Activated T-helper 1 cell treated with anti-CD3 and anti-CD28 coated beads, Interleukin-2, amount 50 U/mL, for 16 hours (primary cell): ENCODE data around the gene SRRM4.
"Not testable (repeated sequence)": the region's sequence is repeated elsewhere in the genome, so short reads cannot be mapped to it uniquely, and the experiment has no call there.

Source experiments
- DNase-seq, 2 donors: peaks; one replicate each; pipeline ENCODE4 v3.0.0-alpha.2; 2020; ENCODE audit warnings: low read depth in 1 of 2, low spot score in 1 of 2

The SRRM4 gene

DNA sequence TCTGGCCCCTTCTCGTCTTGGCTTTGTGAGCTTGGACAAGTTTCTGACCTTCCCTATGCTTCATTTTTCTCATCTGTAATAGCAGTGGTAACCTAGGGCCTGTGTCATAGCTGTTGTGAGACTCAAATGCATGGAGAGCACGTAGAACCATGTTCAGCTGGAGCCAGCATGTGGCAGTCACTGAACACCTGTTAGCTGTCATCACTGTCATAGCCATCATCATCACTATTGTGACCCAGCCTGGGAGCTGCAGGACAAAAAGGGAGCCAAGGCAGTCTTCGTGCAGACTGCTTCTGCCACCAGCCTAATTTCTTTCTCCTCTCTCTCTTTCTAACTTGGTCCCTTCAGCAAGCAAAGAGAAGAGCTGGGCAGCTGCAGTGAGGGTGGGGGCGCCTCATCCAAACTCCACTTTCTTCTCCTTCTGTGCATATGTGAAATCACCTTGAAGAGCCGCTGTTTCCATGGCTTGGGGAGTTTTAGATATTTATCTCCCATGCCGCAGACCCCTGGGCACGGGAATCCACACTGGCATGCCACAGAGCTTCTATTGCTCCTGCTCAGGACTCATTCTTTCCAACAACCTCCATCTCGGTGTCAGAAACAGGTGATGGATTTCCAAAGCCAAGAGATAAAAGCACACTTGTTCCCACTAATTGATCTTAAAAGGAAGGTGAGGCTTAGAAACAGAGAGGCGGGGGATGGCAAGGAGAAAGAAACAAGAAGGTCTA, 87.0 kb downstream of the SRRM4 start:
- no peak for DNase-seq

DNA sequence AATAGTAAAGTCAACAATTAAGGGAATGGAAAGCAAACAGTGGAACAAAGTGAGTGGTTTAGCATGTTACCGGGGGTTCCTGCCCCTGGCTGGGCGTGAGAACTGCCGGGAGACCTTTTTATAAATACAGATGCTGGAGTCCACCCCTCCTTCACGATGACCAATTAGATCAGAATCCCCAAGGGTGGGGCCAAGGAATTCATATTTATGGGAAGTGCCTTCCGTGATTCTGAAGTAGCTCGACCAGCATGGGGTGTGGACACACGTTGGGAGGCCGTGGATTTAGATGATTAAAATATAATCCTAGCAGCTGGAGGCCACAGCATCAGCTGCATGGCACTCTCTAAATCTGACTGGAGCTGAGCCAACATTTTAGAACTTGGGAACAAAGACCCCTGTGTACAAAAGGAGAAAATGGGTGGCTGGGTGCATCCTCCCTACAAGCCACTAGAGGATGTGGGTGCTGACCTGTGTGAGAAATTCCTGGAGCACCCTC, 87.9 kb downstream of the SRRM4 start:
- no peak for DNase-seq

DNA sequence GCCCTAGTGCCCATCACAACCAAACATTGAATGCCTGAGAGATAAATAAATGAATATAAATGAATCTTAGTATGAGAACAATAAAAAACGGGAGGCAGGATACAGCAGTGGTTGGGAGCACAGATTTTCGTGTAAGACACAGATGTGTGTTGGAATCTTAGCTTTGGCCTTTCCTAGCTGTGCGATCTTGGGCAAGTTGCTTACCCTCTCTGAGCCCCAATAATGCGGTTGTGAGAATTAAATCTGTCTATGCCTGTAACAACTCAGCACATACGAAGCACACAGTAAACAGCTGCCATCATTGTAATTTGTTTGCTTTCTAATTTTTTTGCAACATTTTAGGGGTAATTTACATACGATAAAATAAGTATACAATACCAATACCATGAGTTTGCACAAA, 89.8 kb downstream of the SRRM4 start:
- no peak for DNase-seq

DNA sequence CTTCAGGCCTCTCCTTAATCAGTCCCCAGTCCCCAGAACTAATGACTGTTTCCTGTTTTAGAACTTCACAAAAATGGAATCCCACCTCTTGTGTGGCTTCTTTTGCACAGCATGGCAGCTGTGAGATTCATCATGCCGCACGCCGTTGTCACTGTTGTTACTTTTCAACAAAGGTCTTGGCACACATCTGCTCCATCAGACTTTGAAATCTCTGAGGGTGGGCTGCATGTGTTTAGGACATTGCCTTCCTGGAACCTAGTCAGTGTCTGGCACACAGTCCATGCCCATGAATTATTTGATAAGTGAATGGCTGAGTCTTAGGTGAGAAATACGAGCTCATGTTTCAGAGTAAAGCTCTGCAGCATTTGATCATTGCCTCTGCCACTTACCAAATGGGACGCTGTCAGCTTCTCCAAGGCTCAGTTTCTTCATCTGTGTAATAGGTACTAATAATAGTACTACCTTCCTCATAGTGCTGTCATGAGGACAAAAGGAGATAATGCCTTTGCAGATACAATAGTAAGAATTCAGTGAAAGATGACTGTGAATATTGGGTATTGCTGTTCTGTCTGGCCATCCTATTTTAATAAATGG, 90.4 kb downstream of the SRRM4 start:
- DNase-seq, result no peak

DNA sequence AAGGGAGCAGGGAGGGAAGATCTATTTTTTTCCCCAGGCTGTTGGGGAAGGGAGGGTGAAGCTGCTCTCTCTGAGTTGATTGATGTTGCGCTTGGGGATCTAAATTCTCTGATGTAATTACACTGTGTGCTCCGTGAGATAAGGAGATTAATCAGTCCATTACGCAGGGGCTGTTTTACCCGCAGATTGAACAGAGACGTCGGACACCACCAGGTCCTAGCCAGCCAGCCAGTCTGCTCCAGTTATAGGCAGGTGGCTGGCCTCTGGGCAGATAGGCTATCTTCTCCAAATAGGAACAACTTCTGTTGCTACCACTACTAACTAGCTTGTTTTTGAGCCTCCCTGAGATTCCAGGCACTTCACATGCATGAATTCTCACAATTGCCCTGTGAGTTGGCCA, 91.1 kb downstream of the SRRM4 start:
- DNase-seq, result no peak

DNA sequence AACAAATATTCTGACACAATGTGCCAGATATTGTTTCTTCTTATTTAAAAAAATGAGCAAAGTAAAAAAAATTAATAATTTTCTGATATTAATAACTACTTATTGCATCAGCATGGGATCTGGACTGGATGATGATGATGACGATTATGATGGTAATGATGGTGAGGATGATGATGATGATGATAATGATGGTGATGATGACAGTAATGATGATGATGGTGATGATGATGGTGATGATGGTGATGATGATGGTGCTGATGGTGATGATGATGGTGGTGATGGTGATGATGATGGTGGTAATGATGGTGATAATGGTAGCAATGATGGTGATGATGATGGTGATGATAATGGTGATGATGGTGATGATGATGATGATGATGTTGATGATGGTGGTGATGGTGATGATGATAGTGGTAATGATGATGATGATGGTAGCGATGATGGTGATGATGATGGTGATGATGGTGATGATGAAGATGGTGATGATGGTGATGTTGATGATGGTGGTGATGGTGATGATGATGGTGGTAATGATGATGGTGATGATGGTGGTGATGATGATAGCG, 94.0 kb downstream of the SRRM4 start:
- DNase-seq, result no peak

DNA sequence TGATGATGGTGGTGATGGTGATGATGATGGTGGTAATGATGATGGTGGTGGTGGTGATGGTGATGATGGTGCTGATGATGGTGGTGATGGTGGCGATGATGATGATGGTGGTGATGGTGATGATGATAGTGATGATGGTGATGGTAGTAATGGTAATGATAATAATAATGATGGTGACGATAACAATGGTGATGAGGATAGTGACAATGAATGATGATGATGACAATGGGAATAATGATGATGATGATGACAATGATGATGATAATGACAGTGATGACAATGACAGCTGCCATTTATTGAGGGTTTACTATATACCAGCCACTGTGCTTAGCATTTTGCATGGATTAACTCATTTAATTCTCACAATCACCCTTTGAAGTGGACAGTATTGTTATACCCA, 94.6 kb downstream of the SRRM4 start:
- DNase-seq, result no peak

DNA sequence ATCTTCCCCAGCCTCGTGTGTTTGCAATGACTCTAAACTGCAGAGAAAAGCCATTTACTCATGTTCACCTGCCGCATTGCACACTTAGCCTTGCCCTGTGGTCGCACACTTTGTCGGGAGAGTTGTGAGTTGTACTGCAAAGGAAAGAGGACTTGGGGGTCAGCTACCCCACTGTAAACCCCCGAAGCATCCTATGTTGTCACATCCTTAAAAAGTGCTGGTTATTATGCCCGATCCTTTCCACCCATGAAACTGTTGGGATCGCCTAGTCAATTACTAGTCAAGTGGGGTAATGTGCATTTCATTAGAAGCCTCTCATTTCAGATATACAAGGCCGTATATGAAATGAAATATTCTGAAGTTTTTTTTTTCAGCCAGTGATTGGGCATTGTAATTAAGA, 98.2 kb downstream of the SRRM4 start:
- no peak for DNase-seq

DNA sequence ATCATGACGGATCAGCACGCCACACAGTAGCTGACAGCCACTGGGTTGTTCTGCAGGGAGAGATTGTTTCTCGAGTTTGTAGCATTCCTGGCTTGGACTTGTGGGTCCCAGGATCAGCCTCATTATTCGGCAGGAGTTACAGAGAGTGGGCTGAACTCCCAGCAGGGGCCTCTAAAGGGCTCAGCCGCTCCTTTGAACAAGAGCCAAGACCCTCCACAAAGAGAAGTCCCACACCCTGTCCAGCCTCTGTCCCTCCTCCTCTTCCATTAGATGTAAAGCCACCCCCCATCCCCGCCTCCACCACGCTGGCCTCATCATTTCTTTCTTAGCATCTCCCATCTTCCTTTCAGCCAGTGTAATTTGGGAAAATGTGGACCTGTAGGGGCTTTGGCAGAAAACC, 100.7 kb downstream of the SRRM4 start:
- no peak for DNase-seq

DNA sequence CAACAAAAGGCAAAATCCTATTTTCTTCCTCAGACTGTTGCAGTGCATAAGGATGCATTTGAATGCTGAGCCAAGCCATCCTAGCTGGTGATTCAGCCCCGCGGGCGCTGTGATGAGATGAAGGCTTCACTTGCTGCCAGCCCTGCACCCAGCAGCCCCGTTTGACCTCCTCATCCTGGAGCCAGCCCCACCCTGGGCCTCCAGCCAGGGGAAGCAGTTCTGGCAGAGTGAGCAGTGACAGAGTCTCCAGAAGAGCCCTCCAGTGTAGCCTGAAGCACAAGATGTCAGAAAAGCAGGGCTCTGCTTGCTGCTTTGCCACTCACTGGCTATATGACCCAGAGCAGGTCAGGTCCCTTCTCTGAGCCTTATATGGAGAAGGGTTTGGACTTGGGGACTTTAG, 101.2 kb downstream of the SRRM4 start:
- no peak for DNase-seq

DNA sequence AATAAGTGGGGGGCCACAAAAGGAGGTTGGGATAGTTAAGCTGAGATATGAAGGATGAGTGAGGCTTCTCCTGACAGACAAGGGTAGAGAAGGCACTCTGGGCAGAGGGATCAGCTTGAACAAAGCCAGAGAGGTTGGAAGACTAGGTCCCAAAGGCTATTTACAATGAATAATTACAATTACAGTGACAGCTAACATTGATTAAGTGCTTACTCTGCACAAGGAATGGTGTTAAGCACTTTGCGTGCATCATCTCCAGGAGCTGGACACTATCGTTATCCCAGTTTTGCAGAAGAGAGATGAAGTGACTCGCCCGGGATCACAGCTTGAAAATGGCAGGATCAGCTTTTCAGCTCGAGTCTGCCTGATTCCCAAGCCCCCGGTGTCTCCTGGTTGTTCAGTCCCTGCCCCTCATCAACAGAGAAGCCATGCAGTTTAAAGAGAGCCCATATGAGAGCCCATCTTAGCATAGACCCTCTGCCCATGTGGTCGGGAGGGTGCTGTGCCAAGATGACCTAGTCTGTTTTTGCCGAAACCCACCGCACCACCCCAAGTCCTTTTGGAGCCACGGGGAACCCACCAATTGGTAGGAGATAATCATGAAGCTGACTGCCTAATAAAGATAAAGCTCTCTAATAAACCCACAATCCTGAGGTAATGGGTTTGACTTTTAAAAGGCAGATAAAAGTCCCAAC, 107.5 kb downstream of the SRRM4 start:
- DNase-seq, result no peak

DNA sequence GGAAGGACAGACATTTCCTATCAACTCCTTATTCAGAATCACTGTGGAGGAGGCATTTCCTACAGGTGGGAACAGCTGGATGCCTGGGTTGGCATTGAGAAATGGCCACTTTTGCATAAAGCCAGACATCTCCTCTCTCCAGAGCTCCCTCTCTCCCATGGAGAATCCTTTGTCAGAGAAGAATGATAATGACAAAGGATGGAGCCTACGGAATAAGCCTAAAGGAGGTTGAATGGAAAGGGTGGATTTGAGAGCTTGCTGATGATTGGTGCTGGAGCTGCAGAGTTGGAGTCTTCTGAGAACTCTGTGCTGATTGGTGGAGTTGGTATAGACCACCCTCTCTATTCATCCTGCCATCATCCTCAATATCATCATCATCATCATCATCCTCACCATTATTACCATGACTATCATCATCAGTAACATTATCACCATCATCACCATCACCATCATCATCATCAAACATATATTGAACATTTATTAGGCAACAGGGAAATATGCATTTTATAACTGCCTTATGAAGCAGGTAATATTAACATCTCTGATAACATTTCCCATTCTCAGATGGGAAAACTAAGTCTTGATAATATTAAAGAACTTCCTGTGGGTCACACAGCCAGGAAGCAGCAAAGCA, 108.2 kb downstream of the SRRM4 start:
- no peak for DNase-seq

DNA sequence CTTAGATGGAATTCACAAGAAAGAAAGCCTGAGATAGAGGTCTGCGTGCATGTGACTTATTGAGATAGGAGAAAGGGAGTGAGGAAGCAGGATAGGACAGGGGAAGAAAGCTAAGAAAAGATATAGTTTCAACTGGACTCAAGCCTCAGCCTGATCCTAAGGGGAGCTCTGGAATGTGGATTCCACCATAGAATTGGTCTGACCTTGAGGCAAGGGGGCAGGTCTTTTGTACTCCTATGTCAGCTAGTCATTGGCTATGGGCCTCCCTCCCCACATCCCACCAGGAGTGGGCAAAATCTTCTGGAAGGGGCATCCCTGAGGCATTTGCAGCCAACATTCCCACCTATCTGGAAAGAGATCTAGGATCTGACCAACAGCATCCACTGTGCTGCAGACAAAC, 108.9 kb downstream of the SRRM4 start:
- DNase-seq, result no peak

DNA sequence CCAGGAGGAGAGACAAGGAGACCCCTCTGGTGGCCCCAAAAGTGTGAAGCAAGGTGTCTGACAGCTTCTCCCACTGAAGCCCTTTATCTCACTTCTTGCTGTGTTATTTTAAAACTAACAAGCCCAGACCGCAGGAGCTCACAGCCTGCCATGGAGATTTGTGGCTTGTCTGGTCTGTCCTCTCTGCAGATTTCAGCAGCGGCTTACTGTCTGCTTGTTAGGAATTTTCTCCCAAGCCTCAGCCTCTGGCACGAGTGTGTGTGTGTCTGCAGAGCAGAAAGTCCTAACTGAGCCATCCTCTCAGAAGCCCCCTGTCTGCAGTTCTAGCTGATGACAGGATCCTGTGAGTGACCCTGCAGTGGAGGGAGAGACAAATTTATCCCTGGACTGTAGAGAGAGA, 109.5 kb downstream of the SRRM4 start:
- no peak for DNase-seq

DNA sequence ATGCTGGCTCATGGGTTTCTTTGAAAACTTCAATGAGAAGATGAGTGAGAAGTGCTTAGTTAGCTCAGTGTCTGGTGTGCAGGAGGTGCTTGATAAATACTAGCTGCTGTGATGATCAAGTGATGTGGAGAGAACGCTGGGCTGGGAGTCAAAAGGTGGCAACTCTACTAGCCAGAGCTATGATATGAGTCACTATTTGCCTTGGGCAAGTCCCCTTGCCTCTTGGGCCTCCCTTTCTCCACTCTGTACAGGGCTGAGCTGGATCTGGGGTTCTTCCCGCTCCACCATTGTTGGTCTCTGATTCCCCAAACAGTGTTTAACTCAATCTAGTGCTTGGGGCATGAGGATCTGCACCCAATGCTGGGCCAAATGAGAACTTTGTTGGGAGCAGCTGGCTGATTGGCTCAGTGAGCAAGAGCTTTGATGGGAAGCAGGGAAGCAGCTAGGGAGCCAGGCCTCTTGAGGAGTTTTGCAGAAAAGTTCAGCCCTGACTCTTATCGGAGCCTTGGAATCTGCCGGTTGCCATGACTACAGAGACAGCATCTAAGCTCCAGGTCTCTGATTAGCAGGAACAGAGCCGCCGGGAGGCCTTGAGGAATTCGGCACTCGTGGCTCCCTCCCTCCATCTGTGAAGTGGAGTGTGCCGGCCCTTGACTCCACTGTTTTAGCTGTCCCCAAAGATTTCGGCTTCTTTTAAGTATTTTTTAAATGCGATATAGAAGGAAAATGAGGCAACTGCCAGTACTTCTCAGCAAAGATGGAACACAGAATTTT, 115.3 kb downstream of the SRRM4 start:
- no peak for DNase-seq

DNA sequence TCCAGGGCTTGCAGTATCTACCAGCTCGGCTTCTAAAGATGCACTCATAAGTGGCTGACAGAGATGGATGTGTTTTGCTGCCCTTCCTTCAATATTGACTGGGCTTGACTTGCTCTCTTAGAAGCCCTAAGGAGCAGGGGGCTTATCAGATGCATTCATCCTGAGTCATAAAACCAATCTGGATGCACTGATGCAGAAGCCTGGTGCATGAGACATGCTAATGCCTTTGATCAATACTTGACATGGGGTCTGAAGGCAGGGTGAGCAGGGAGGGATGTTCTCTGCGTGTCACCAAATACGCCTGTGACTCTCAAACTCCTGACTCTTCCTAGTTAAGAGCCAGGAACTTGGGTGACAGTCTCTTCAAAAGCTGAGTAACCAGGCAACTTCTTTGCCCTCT, 119.6 kb downstream of the SRRM4 start:
- DNase-seq, result no peak

DNA sequence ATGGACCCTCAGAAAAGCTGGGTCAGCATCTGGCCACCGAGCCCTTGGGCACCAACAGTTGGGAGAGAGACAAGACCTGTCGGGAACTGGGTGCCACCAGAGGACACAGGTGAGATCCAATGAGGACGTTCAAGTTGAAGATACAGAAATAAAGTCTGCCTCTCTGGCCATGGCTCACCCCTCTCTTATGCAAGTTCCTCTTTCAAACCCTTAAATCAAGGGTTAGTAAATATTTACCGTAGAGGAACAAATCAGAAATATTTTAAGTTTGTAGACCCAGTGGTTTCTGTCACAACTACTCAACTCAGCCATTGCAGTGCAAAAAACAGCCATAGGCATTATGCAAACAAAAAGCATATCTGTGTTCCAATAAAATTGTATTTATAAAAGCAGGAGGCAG, 120.9 kb downstream of the SRRM4 start:
- DNase-seq, result no peak

DNA sequence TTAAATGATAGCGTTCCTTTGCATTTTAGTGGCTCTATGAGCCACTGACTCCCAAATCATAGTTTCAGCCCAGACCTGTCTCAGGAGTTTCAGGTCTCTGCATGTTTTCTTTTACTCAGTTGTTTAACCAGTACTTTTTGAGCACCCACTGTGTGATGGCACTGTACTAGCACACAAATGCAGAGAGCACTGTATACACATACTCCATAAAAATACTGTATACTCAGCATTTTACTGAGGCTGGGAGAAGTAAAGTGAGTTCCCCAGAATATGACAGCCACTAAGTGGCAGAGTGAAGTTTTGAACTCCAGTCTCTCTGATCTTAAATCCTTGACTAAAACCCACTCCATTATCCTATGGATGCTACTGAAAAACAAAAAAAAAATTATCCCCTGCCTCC, 121.4 kb downstream of the SRRM4 start:
- DNase-seq, result no peak

DNA sequence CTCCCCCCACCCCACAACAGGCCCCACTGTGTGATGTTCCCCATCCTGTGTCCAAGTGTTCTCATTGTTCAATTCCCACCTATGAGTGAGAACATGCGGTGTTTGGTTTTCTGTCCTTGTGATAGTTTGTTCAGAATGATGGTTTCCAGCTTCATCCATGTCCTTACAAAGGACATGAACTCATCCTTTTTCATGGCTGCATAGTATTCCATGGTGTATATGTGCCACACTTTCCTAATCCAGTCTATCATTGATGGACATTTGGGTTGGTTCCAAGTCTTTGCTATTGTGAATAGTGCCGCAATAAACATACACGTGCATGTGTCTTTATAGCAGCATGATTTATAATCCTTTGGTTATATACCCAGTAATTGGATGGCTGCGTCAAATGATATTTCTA, 123.6 kb downstream of the SRRM4 start:
- DNase-seq, result not testable (repeated sequence)

DNA sequence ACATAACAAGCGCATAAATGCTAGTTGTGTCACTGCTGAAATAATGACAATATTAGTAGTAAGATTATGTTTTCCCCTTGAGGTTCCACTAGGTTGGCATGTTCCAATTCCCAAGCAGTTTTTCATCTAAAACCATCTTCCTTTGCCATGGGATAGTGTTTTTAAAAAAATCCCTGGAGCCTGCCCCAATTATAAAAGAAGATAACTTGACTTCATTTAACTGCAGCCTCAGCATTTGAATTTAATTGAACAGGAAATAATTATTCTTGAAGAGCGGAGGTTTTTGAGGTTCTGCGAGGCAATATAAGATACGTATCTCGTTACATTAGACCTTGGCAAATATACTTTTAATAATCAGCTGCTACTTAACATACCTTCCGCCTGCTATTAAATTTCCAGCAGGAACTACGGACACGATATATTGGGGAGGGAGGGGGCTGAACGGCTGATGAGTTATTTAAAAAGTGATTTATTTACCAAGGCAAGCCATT, 132.2 kb downstream of the SRRM4 start:
- DNase-seq, result no peak

DNA sequence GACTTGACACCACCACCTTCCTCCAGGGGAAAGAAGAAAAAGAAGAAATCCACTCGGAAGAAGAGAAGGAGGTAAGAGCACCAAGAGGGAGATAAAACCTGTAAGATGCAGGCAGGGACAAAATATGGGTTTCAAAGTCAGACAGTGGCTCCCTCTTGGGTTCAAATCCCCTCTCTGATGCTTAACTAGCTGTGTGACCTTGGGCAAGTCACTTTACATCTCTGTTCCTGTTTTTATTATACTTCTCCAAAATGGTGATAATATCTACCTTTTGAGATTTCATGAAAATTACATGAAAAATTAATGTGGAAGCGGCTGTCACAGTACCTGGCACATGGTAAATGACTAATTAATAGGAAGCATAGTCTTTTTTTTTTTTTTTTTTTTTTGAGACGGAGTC, 133.0 kb downstream of the SRRM4 start:
- no peak for DNase-seq
